GM12864 (cell line): ENCODE measurements around the gene SH2B3.

ENCODE experiments used
- DNase-seq: peaks from one replicate; pipeline ENCODE4 v3.0.0-alpha.2; 2011; ENCODE audit warnings: low read depth
- H3K4me3 ChIP-seq: 2 replicates; pipeline ENCODE4 v1.5.1; 2011; ENCODE audit warnings: mild to moderate bottlenecking, low read depth, low read length, control low read depth
- CTCF ChIP-seq: IDR thresholded peaks from 2 replicates; pipeline ENCODE4 v1.5.1; 2011; ENCODE audit warnings: low read depth, mild to moderate bottlenecking, moderate library complexity, low read length, control low read depth, inconsistent platforms; ENCODE audit errors: missing control alignments

Gene SH2B3

GRCh38 chr12:111362687-111363475 is 42.8 kb upstream of the SH2B3 start:
- no peak for DNase-seq
- no peak overlapping the region for H3K4me3 ChIP-seq
- no peak for TF ChIP-seq CTCF

GRCh38 chr12:111363578-111363977 is 42.1 kb upstream of the SH2B3 start:
- H3K4me3 ChIP-seq, result no peak overlapping the region
- DNase-seq, result no peak
- TF ChIP-seq CTCF, result no peak

- H3K4me3 ChIP-seq, result no peak overlapping the region
- TF ChIP-seq CTCF, result no peak
- no peak for DNase-seq
Measured at GRCh38 chr12:111366075-111366474, 39.6 kb upstream of the SH2B3 start.

- no peak for DNase-seq
- TF ChIP-seq CTCF, result no peak
Measured at GRCh38 chr12:111366583-111366982, 39.1 kb upstream of the SH2B3 start.

GRCh38 chr12:111367661-111368221 is 38.0 kb upstream of the SH2B3 start:
- TF ChIP-seq CTCF, result no peak
- DNase-seq, result no peak
- H3K4me3 ChIP-seq, result peak overlapping the region; percentile 76

More at GRCh38 chr12:111366583-111366982, 39.1 kb upstream of the SH2B3 start:
- no peak overlapping the region for H3K4me3 ChIP-seq

GRCh38 chr12:111368291-111368787 is 37.4 kb upstream of the SH2B3 start:
- DNase-seq, result no peak
- peak overlapping the region; percentile 76 for H3K4me3 ChIP-seq
- no peak for TF ChIP-seq CTCF
